H9 (cell line): ENCODE results near the gene MAPK11. TPM values are rescaled to one million over a fixed set of nuclear protein-coding genes. Genes with fewer than 3 reads are reported as not detected.

Experiments
- DNase-seq: peaks from one replicate; pipeline ENCODE4 v3.0.0-alpha.2; 2017
- H2AFZ ChIP-seq: one replicate; pipeline ENCODE4 v1.6.1; 2013; ENCODE audit warnings: mild to moderate bottlenecking, low read length, control low read depth, moderate library complexity
- H2AK5ac ChIP-seq: 2 replicates; pipeline ENCODE4 v1.6.1; 2013; ENCODE audit warnings: low read length, control low read depth, mixed read lengths; ENCODE audit not compliant: insufficient read length
- H2BK120ac ChIP-seq: one replicate; pipeline ENCODE4 v1.6.1; 2013; ENCODE audit warnings: low read depth, mild to moderate bottlenecking, low read length, control low read depth, inconsistent platforms; ENCODE audit not compliant: poor library complexity, severe bottlenecking
- H2BK12ac ChIP-seq: 2 replicates; pipeline ENCODE4 v1.6.1; 2013; ENCODE audit warnings: low read length, control low read depth, mixed read lengths, low read depth; ENCODE audit not compliant: insufficient read length
- H2BK15ac ChIP-seq: 2 replicates; pipeline ENCODE4 v1.6.1; 2013; ENCODE audit warnings: low read depth, low read length, control low read depth
- H2BK20ac ChIP-seq: one replicate; pipeline ENCODE4 v1.6.1; 2013; ENCODE audit warnings: low read depth, mild to moderate bottlenecking, low read length, control low read depth, inconsistent platforms; ENCODE audit not compliant: poor library complexity, severe bottlenecking
- H2BK5ac ChIP-seq: 2 replicates; pipeline ENCODE4 v1.6.1; 2013; ENCODE audit warnings: low read length, control low read depth, mixed read lengths; ENCODE audit not compliant: insufficient read length
- H3K14ac ChIP-seq: 2 replicates; pipeline ENCODE4 v1.6.1; 2013; ENCODE audit warnings: low read length, control low read depth; ENCODE audit not compliant: insufficient read depth
- H3K18ac ChIP-seq: 2 replicates; pipeline ENCODE4 v1.6.1; 2013; ENCODE audit warnings: low read depth, mild to moderate bottlenecking, mixed read lengths, low read length, control low read depth; ENCODE audit not compliant: insufficient read length
- H3K23ac ChIP-seq: 2 replicates; pipeline ENCODE4 v1.6.1; 2013; ENCODE audit warnings: low read length, control low read depth, mixed read lengths, low read depth; ENCODE audit not compliant: insufficient read length
- H3K23me2 ChIP-seq: 2 replicates; pipeline ENCODE4 v1.6.1; 2013; ENCODE audit warnings: low read depth, mild to moderate bottlenecking, mixed read lengths, low read length, control low read depth; ENCODE audit not compliant: insufficient read length, poor library complexity, severe bottlenecking
- H3K27ac ChIP-seq: 2 replicates; pipeline ENCODE4 v1.5.1; 2013; ENCODE audit warnings: low read length, control low read depth, mixed read lengths, low read depth; ENCODE audit not compliant: insufficient read length
- H3K27me3 ChIP-seq: 2 replicates; pipeline ENCODE4 v1.6.1; 2013; ENCODE audit warnings: low read length, control low read depth, inconsistent platforms; ENCODE audit not compliant: insufficient read depth
- H3K4ac ChIP-seq: 2 replicates; pipeline ENCODE4 v1.6.1; 2013; ENCODE audit warnings: low read depth, mild to moderate bottlenecking, control low read depth, inconsistent platforms, low read length, moderate library complexity
- H3K4me1 ChIP-seq: 2 replicates; pipeline ENCODE4 v1.6.1; 2013; ENCODE audit warnings: low read length, control low read depth, inconsistent platforms; ENCODE audit not compliant: insufficient read depth
- H3K4me2 ChIP-seq: 2 replicates; pipeline ENCODE4 v1.6.1; 2013; ENCODE audit warnings: low read length, control low read depth, mixed read lengths; ENCODE audit not compliant: insufficient read length, insufficient read depth
- H3K56ac ChIP-seq: 2 replicates; pipeline ENCODE4 v1.6.1; 2013; ENCODE audit warnings: low read depth, mild to moderate bottlenecking, mixed read lengths, low read length, control low read depth; ENCODE audit not compliant: insufficient read length
- H3K79me1 ChIP-seq: 2 replicates; pipeline ENCODE4 v1.6.1; 2013; ENCODE audit warnings: low read depth, mild to moderate bottlenecking, moderate library complexity, low read length, control low read depth, inconsistent platforms; ENCODE audit not compliant: insufficient read depth, poor library complexity, severe bottlenecking
- H3K79me2 ChIP-seq: 2 replicates; pipeline ENCODE4 v1.6.1; 2013; ENCODE audit warnings: low read length, control low read depth, inconsistent platforms; ENCODE audit not compliant: insufficient read depth
- H3K9ac ChIP-seq: 2 replicates; pipeline ENCODE4 v1.6.1; 2013; ENCODE audit warnings: low read length, control low read depth, mixed read lengths; ENCODE audit not compliant: insufficient read length; ENCODE audit errors: extremely low read depth
- H3K9me3 ChIP-seq: one replicate; pipeline ENCODE4 v1.6.1; 2013; ENCODE audit warnings: low read depth, low read length, inconsistent platforms; ENCODE audit not compliant: control insufficient read depth
- H3T11ph ChIP-seq: one replicate; pipeline ENCODE4 v1.6.1; 2013; ENCODE audit warnings: mild to moderate bottlenecking, low read length, control low read depth, inconsistent platforms
- H4K20me1 ChIP-seq: one replicate; pipeline ENCODE4 v1.6.1; 2013; ENCODE audit not compliant: control insufficient read depth, insufficient read length, insufficient read depth
- H4K5ac ChIP-seq: 2 replicates; pipeline ENCODE4 v1.6.1; 2013; ENCODE audit warnings: low read depth, mild to moderate bottlenecking, mixed read lengths, low read length, control low read depth; ENCODE audit not compliant: insufficient read length
- H4K8ac ChIP-seq: replicated peaks from 2 replicates; pipeline ENCODE4 v1.6.1; 2013; ENCODE audit warnings: low read length, control low read depth, mixed read lengths, low read depth; ENCODE audit not compliant: insufficient read length
- H4K91ac ChIP-seq: 2 replicates; pipeline ENCODE4 v1.6.1; 2013; ENCODE audit warnings: low read depth, mild to moderate bottlenecking, moderate library complexity, mixed read lengths, low read length, control low read depth; ENCODE audit not compliant: insufficient read length
- H3K27ac Mint-ChIP-seq, 3 experiments: 2 replicates in 2 of 3; 3 replicates in 1 of 3; pipeline ENCODE4 v1.8.0; 2020 to 2021; ENCODE audit warnings: mixed read lengths in 3 of 3, mild to moderate bottlenecking in 1 of 3, moderate library complexity in 1 of 3
- H3K27me3 Mint-ChIP-seq: 2 replicates; pipeline ENCODE4 v1.8.0; 2021; ENCODE audit warnings: low read depth, mild to moderate bottlenecking, moderate library complexity, mixed read lengths
- H3K36me3 Mint-ChIP-seq, 3 experiments: 2 replicates in 2 of 3; 3 replicates in 1 of 3; pipeline ENCODE4 v1.8.0; 2020 to 2021; ENCODE audit warnings: low read depth in 3 of 3, mixed read lengths in 3 of 3; ENCODE audit not compliant: insufficient read depth in 1 of 3
- H3K4me1 Mint-ChIP-seq, 2 experiments: 2 replicates each; pipeline ENCODE4 v1.8.0; 2020; ENCODE audit warnings: mixed read lengths in 2 of 2
- H3K4me3 Mint-ChIP-seq, 2 experiments: 2 replicates in 1 of 2; 3 replicates in 1 of 2; pipeline ENCODE4 v1.8.0; 2020 to 2021; ENCODE audit warnings: mild to moderate bottlenecking in 2 of 2, mixed read lengths in 2 of 2, moderate library complexity in 1 of 2
- H3K9me3 Mint-ChIP-seq, 2 experiments: 2 replicates in 1 of 2; 3 replicates in 1 of 2; pipeline ENCODE4 v1.8.0; 2020; ENCODE audit warnings: mild to moderate bottlenecking in 2 of 2, mixed read lengths in 2 of 2, moderate library complexity in 1 of 2
- CTCF ChIP-seq: fragments of 200-600 bp; sonication (generic); conservative IDR thresholded peaks from 3 replicates; pipeline ENCODE4 v1.8.0; 2021; ENCODE audit warnings: antibody characterized with exemption, mild to moderate bottlenecking
- WGBS: extraction: QIAGEN DNeasy Blood & Tissue Kit; methylation state at CpG from one replicate; pipeline ENCODE4 v1.1.7; 2013; ENCODE audit warnings: missing lambda C conversion rate, low lambda C conversion rate, mixed read lengths; ENCODE audit not compliant: insufficient read length; ENCODE audit errors: extremely low coverage; 5-methylcytosine and 5-hydroxymethylcytosine counted together
- total RNA-seq: library from RNA; stranded (reverse); gene quantifications from 2 replicates; pipeline ENCODE4 v1.2.1, GENCODE V29; 2021

MAPK11 gene
- total RNA-seq, 1 experiment from 2014 or later, result 1.5 TPM

GRCh38 chr22:50286701-50287318 lies 16.6 kb upstream of the MAPK11 start:
- no peak overlapping the region for H2BK20ac ChIP-seq
- H2AK5ac ChIP-seq, result no peak overlapping the region
- H3K36me3 Mint-ChIP-seq, result peaks cover 11 to 34% (median 30%) of the 10 kb centered on the region in 3 experiments; a peak in 6 of 7 replicates
- TF ChIP-seq CTCF, result no peak
- H3K4ac ChIP-seq, result no peak overlapping the region
- no peak overlapping the region for H3K27ac Mint-ChIP-seq
- no peak overlapping the region for H2BK15ac ChIP-seq
- H2BK12ac ChIP-seq, result no peak overlapping the region
- H3K27me3 Mint-ChIP-seq, result no peaks in the 10 kb centered on the region
- H3K18ac ChIP-seq, result no peak overlapping the region
- H3K4me3 Mint-ChIP-seq, result no peak overlapping the region
- no peak overlapping the region for H3K23ac ChIP-seq
- H3K9ac ChIP-seq, result no peak overlapping the region
- no peak overlapping the region for H4K8ac ChIP-seq
- no peak overlapping the region for H3K27ac ChIP-seq
- no peak overlapping the region for H3K4me2 ChIP-seq
- H2BK120ac ChIP-seq, result no peak overlapping the region
- no peak for DNase-seq
- no peak overlapping the region for H3K56ac ChIP-seq
- peaks cover 3% of the 10 kb centered on the region for H3K23me2 ChIP-seq
- no peaks in the 10 kb centered on the region for H3K4me1 Mint-ChIP-seq
- H3K4me1 ChIP-seq, result no peaks in the 10 kb centered on the region
- H3K9me3 Mint-ChIP-seq, result no peaks in the 10 kb centered on the region
- no peak overlapping the region for H2BK5ac ChIP-seq
- no peak overlapping the region for H2AFZ ChIP-seq
- no peak overlapping the region for H3T11ph ChIP-seq
- H3K79me2 ChIP-seq, result peaks cover 3% of the 10 kb centered on the region; the same call in 1 of the 2 replicates
- no peaks in the 10 kb centered on the region for H3K79me1 ChIP-seq
- no peaks in the 10 kb centered on the region for H3K27me3 ChIP-seq
- H4K91ac ChIP-seq, result no peak overlapping the region
- no peak overlapping the region for H4K5ac ChIP-seq
- WGBS, result no CpG with 5 or more reads among the region's 40 CpGs
- H3K9me3 ChIP-seq, result no peaks in the 10 kb centered on the region
- H4K20me1 ChIP-seq, result no peaks in the 10 kb centered on the region
- no peak overlapping the region for H3K14ac ChIP-seq
